OCI-LY1 (cell line): ENCODE data around the gene GNS.

Source experiments
- EZH2 ChIP-seq: fragments of 200-600 bp; sonication (generic), shearing (Covaris generic); IDR thresholded peaks from 2 replicates; pipeline ENCODE4 v1.8.0; 2017; ENCODE audit warnings: borderline replicate concordance, mixed run types, mild to moderate bottlenecking, antibody characterized with exemption, low read length, moderate library complexity, mixed read lengths
- TF ChIP-seq, protein P1 (sequence below): fragments of 200-600 bp; sonication (generic), shearing (Covaris generic); IDR thresholded peaks from 2 replicates; pipeline ENCODE4 v1.5.1; 2017; ENCODE audit warnings: mild to moderate bottlenecking, antibody characterized with exemption, low read length, moderate library complexity, mixed read lengths

GRCh38 chr12:64800640-64801039 is 41.4 kb upstream of the GNS start:
- TF ChIP-seq, protein P1, sequence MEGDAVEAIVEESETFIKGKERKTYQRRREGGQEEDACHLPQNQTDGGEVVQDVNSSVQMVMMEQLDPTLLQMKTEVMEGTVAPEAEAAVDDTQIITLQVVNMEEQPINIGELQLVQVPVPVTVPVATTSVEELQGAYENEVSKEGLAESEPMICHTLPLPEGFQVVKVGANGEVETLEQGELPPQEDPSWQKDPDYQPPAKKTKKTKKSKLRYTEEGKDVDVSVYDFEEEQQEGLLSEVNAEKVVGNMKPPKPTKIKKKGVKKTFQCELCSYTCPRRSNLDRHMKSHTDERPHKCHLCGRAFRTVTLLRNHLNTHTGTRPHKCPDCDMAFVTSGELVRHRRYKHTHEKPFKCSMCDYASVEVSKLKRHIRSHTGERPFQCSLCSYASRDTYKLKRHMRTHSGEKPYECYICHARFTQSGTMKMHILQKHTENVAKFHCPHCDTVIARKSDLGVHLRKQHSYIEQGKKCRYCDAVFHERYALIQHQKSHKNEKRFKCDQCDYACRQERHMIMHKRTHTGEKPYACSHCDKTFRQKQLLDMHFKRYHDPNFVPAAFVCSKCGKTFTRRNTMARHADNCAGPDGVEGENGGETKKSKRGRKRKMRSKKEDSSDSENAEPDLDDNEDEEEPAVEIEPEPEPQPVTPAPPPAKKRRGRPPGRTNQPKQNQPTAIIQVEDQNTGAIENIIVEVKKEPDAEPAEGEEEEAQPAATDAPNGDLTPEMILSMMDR: no peak
- TF ChIP-seq EZH2: no peak
